Endothelial cell of umbilical vein (primary cell): ENCODE results near the gene SDR39U1. TPM values are rescaled to one million over a fixed set of nuclear protein-coding genes. Genes with fewer than 3 reads are reported as not detected.

Experiments
- BruUV-seq: library from RNA; stranded (reverse); fragments of 400-500 nt; replicated peaks from 2 replicates; lab custom pipeline; 2021; lab: Mats Ljungman, UMichigan
- CTCF ChIA-PET: fragments of 300-600, 350-600 bp; sonication (Branson Sonifier 250); formaldehyde crosslinking; loops from one replicate; lab custom pipeline; 2021; ENCODE audit warnings: antibody characterized with exemption, inconsistent platforms; lab: Charles Lee
- POLR2A ChIA-PET: fragments of 300-600, 350-600 bp; sonication (Branson Sonifier 250); formaldehyde crosslinking; loops from one replicate; lab custom pipeline; 2021; ENCODE audit warnings: antibody characterized with exemption, inconsistent platforms; lab: Charles Lee
- DNase-seq: peaks from one replicate; pipeline ENCODE4 v3.0.0-alpha.2; 2011; ENCODE audit warnings: low read depth, low spot score
- FAIRE-seq: peaks from 2 replicates; lab custom pipeline; 2011; peaks lifted over from hg19 to GRCh38; lab: Jason Lieb, UNC
- H2AFZ ChIP-seq: 2 replicates; pipeline ENCODE4 v1.6.0; 2012; ENCODE audit warnings: low read depth, low read length, control low read depth, inconsistent platforms
- H3K27ac ChIP-seq: 2 replicates; pipeline ENCODE4 v1.5.1; 2011; ENCODE audit warnings: low read depth, mild to moderate bottlenecking, control low read depth, low read length, moderate library complexity; ENCODE audit not compliant: insufficient read depth
- H3K27me3 ChIP-seq, 2 experiments: 2 replicates each; pipeline versions ENCODE4 v1.6.0 to v1.6.1; 2011; ENCODE audit warnings: low read length in 2 of 2, mixed read lengths in 1 of 2; ENCODE audit not compliant: control insufficient read depth in 2 of 2, insufficient read depth in 2 of 2
- H3K36me3 ChIP-seq, 2 experiments: 2 replicates in 1 of 2; 3 replicates in 1 of 2; pipeline ENCODE4 v1.5.1; 2011; ENCODE audit warnings: low read length in 2 of 2, mild to moderate bottlenecking in 1 of 2, moderate library complexity in 1 of 2; ENCODE audit not compliant: control insufficient read depth in 2 of 2, insufficient read depth in 2 of 2; ENCODE audit errors: extremely low read depth in 1 of 2
- H3K4me1 ChIP-seq: 3 replicates; pipeline ENCODE4 v1.5.1; 2011; ENCODE audit warnings: mild to moderate bottlenecking, low read length; ENCODE audit not compliant: control insufficient read depth, insufficient read depth; ENCODE audit errors: extremely low read depth
- H3K4me2 ChIP-seq: 2 replicates; pipeline ENCODE4 v1.6.1; 2011; ENCODE audit warnings: low read length, control low read depth, mixed read lengths; ENCODE audit not compliant: insufficient read depth
- H3K4me3 ChIP-seq, 3 experiments: fragments of 200-600 bp in 1 of 3; sonication (generic), shearing (Covaris generic) in 1 of 3; replicated peaks in 1 of 3; 2 replicates each; pipeline ENCODE4 v1.5.1; 2011 to 2016; ENCODE audit warnings: control low read depth in 3 of 3, low read length in 3 of 3, mild to moderate bottlenecking in 2 of 3, inconsistent platforms in 1 of 3, low read depth in 1 of 3, moderate library complexity in 1 of 3; ENCODE audit not compliant: insufficient read depth in 1 of 3
- H3K79me2 ChIP-seq: 2 replicates; pipeline ENCODE4 v1.6.0; 2012; ENCODE audit warnings: low read length, inconsistent platforms; ENCODE audit not compliant: control insufficient read depth, insufficient read depth
- H3K9ac ChIP-seq: replicated peaks from 2 replicates; pipeline ENCODE3; 2011; ENCODE audit warnings: low read length, control low read depth; ENCODE audit not compliant: insufficient read depth; ENCODE audit errors: extremely low read depth
- H3K9me1 ChIP-seq: replicated peaks from 3 replicates; pipeline ENCODE4 v1.6.0; 2011; ENCODE audit warnings: mild to moderate bottlenecking, low read length; ENCODE audit not compliant: control insufficient read depth, insufficient read depth; ENCODE audit errors: extremely low read depth
- H3K9me3 ChIP-seq: replicated peaks from 2 replicates; pipeline ENCODE4 v1.5.1; 2012; ENCODE audit warnings: low read length, inconsistent platforms; ENCODE audit not compliant: control insufficient read depth, insufficient read depth
- H4K20me1 ChIP-seq: replicated peaks from 2 replicates; pipeline ENCODE3; 2011; ENCODE audit warnings: mild to moderate bottlenecking, low read length; ENCODE audit not compliant: control insufficient read depth, insufficient read depth; ENCODE audit errors: extremely low read depth
- CTCF ChIP-seq, 2 donors: IDR thresholded peaks; 1 replicate in 1 of 2; 2 replicates in 1 of 2; pipeline ENCODE4 v1.5.1; 2011; ENCODE audit warnings: low read length in 2 of 2, mild to moderate bottlenecking in 2 of 2, moderate library complexity in 2 of 2, control low read depth in 1 of 2, inconsistent platforms in 1 of 2, low read depth in 1 of 2; ENCODE audit not compliant: insufficient read depth in 1 of 2; ENCODE audit errors: extremely low read depth in 1 of 2
- EZH2 ChIP-seq: IDR thresholded peaks from 2 replicates; pipeline ENCODE4 v1.6.1; 2012; ENCODE audit warnings: borderline replicate concordance, low read depth, mild to moderate bottlenecking, moderate library complexity, low read length, inconsistent platforms; ENCODE audit not compliant: severe bottlenecking
- FOS ChIP-seq: IDR thresholded peaks from 2 replicates; pipeline ENCODE4 v1.6.1; 2011; ENCODE audit warnings: mild to moderate bottlenecking, low read length, moderate library complexity, borderline replicate concordance; ENCODE audit not compliant: insufficient read depth
- GATA2 ChIP-seq: IDR thresholded peaks from 2 replicates; pipeline ENCODE4 v1.7.0; 2011; ENCODE audit warnings: low read depth, mild to moderate bottlenecking, moderate library complexity, mixed read lengths, low read length; ENCODE audit not compliant: insufficient read length, insufficient read depth
- JUN ChIP-seq: IDR thresholded peaks from 2 replicates; pipeline ENCODE4 v1.6.1; 2011; ENCODE audit warnings: borderline replicate concordance, low read depth; ENCODE audit not compliant: insufficient read length, insufficient read depth
- MAX ChIP-seq: IDR thresholded peaks from 2 replicates; pipeline ENCODE4 v1.6.1; 2011; ENCODE audit not compliant: insufficient read depth, insufficient read length
- MYC ChIP-seq: IDR thresholded peaks from one replicate; pipeline ENCODE4 v1.6.1; 2011; ENCODE audit warnings: mild to moderate bottlenecking, low read depth, low read length
- POLR2A ChIP-seq: IDR thresholded peaks from 2 replicates; pipeline ENCODE4 v1.6.1; 2012; ENCODE audit warnings: low read depth, mild to moderate bottlenecking, control low read depth, low read length
- POLR2AphosphoS5 ChIP-seq: IDR thresholded peaks from 2 replicates; pipeline ENCODE4 v1.6.1; 2012; ENCODE audit warnings: low read depth, mild to moderate bottlenecking, control low read depth, low read length, moderate library complexity; ENCODE audit not compliant: insufficient read depth
- dilution Hi-C: fragments of 300-500 bp; cut with MboI; formaldehyde crosslinking; loops from one replicate; pipeline ENCODE4 v1.15.0; 2019; ENCODE audit warnings: low sequenced_read_pairs; ENCODE audit not compliant: extremely low pct_ligation_motif_present
- intact Hi-C: fragments of 100-400 bp; cut with micrococcal nuclease; formaldehyde crosslinking; loops from one replicate; pipeline ENCODE4 v1.10.0; 2022
- polyA plus RNA-seq, 4 experiments: library from polyadenylated mRNA; depleted of rRNA in 3 of 4; stranded (reverse) in 3 of 4; unstranded in 1 of 4; fragments of >200 nt; gene quantifications; 2 replicates each; pipeline versions ENCODE4 v1.2.1 to v1.2.3, GENCODE V29; 2011 to 2012; ENCODE audit warnings: missing spikeins in 1 of 4
- total RNA-seq: library from RNA; stranded (reverse); gene quantifications from 2 replicates; pipeline ENCODE4 v1.2.3, GENCODE V29; 2021

SDR39U1 gene
- total and polyA plus RNA-seq, 2 donors (not counting 3 experiments of a cell fraction or from before 2014, with no cell fraction given): 40.2 to 72.6 TPM

- intact Hi-C loops: no loop called here
- dilution Hi-C loops: no loop called here
- no peak overlapping the region for H2AFZ ChIP-seq
- peaks cover 20% of the 10 kb centered on the region for H3K4me1 ChIP-seq
- H3K27me3 ChIP-seq: no peaks in the 10 kb centered on the region
- H3K4me2 ChIP-seq: no peak overlapping the region
- CTCF ChIA-PET: interaction anchor here (1.3 to 3.4 kb wide), 3 partner anchors 14 to 39 kb away, joined by 4 to 13 read pairs (median 6); no protein-coding TSS in a partner anchor
- H3K36me3 ChIP-seq: peaks cover 0 to 21% of the 10 kb centered on the region in 2 experiments
- H3K9ac ChIP-seq: no peak overlapping the region
- no peaks in the 10 kb centered on the region for H3K9me3 ChIP-seq
- FAIRE-seq (peak; percentile 64), DNase-seq (no peak)
- no peaks in the 10 kb centered on the region for H4K20me1 ChIP-seq
- H3K4me3 ChIP-seq: no peak overlapping the region
- no TSS peak for BruUV-seq
- H3K9me1 ChIP-seq: no peaks in the 10 kb centered on the region
- POLR2A ChIA-PET: no interaction called here
- TF ChIP-seq MYC (no peak), CTCF (IDR thresholded peaks at IDR 0.05; ENCODE audit: extremely low read depth in 1 of 2, insufficient read depth in 1 of 2, low read depth in 1 of 2, low read length in 2 of 2) (no peak), POLR2AphosphoS5 (no peak), POLR2A (no peak), GATA2 (no peak), MAX (no peak), FOS (no peak), EZH2 (no peak), JUN (no peak)
- H3K27ac ChIP-seq: no peak overlapping the region
- peaks cover 2% of the 10 kb centered on the region for H3K79me2 ChIP-seq
Measured at GRCh38 chr14:24404814-24405213, 37.8 kb downstream of the SDR39U1 start.
